HG03342 (cell line): ENCODE measurements around the gene NPAS2.

Experiments used
- ATAC-seq: cut with Tn5 transposase; IDR thresholded peaks from one replicate; pipeline ENCODE4 v1.9.1; 2021; ENCODE audit warnings: mild to moderate bottlenecking, moderate library complexity; ENCODE audit not compliant: unreplicated experiment

The NPAS2 gene

DNA sequence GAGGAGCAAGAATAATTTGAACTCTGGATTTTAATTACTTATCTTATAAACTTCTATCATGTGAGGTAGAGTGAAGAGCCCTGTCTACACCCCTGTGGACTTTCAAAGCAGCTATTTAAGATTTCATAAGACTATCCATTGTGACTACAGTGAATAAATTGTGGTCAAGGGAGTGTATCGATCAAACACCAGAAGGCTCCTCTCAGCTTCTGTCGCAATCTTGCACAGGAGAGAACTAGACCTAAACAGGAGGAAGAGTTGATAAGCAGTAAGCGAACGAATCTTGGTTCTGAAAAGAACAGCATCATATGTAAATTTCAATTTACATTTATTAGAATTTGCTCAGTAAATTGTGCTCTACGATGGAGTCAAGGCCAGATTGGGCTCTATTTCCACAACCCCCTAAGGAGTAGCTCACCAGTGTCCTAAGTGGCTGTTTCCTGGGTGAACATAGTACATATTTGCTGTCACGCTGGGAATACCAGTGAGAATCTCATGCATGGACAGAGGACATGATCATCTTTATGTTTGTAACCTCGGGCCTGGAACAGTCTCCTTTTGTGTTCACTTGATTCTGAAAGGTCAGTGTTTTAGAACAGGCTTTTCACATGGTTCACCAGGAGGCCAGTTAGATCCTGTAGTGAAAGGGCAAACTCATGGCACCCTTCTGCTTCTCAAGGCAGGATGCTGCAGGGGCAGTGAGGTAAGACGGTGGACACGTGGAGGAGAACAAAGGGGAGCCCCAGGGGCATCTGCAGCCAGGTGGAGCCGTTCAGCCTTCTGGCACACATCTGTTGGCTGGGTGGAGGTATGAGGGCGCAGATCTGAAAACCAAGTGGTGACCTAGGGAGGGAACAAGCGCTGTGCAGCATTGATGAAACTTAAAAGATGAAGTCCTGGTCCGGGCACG is 33.3 kb downstream of the NPAS2 start:
- no peak for ATAC-seq

DNA sequence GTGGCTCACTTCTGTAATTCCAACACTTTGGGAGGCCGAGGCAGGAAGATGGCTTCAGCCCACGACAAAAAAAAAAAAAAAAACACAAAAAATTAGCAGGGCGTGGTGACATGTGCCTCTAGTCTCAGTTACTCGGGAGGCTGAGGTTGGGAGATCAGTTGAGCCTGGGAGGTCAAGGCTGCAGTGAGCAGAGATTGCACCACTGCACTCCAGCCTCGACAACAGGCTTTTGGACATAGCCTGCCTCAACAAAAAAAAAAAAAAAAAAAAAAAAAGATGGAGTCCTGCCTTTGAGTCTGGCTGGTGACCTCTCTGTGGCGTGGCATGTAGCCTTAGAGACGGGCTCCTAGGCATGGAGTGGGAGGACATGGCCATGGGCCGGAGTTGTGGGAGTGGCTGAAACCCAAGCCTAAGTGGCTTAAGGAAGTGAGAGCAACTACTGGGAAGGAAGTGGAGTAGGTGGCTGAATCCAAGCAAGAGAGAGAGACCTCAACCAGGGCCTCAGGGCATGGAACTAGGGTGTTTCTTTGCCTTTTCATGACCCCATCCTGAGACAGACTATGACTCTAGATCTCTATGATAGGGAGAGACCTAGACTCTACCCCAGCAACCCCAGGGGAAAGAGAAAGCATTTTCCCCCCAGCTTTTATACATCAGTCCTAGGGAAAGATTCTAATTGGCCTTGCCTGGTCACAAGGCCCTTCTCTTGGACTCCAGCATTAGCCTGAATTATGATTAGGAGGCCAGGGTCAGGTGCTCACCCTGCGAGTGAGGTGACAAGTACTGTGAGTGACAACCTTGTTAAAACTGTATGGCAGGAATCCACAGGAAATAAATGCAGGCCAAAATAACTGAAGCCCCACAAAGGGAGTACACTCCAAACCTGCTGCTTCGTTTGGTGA is 34.2 kb downstream of the NPAS2 start:
- ATAC-seq = no peak

DNA sequence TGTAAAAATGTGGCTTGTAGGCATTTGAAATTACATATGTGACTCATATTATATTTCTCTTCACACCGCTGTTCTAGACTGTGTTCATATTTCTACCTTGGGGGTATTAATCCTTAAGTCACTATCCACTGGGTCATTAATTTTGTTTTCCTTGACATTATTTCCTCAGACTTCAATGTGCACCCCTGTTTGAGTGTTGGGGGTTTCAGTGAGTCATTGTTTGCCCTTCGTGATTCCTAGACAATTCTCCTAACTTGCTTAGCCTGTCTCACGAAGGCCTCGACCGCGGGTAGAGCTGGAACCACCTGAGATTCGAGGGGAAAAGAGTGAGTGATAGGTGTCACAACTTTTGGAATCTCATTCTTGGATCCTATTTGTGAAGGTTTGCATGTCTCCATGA is 35.1 kb downstream of the NPAS2 start:
- no peak for ATAC-seq

DNA sequence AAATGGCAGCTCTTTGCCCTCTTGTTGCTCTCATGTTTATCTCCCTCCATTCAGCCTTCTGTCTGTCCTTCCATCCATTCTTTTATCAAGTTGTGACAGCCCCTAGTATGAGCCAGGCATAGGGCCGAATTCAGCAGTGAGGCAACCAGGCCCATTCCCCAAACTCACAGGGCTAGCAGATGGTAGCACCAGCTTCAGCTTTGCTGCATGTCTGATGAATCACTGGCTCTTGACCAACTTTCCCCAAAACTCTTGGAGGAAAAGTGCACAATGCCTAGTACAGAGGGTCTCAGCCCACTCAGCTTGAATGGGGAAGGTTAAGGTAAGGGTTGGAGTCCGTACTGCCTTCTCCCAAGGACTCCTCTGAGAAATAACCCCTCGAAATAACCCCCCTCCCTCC is 35.7 kb downstream of the NPAS2 start:
- ATAC-seq = no peak

DNA sequence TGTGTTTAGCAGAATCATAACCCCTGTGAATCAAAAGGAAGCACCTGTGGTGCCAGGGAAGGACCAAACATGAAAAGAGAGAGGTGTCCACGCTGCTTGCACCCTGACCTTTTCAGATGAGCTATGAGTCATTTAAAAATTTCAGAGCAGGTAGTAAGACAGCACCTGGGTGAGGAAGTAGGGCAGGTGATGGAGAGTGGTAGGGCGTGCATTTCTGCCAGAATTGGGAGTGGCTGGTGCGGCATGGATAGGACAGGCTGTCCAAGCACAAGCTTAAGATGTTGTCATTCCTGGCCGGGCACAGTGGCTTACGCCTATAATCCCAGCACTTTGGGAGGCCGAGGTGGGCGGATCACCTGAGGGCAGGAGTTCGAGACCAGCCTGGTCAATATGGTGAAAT is 36.8 kb downstream of the NPAS2 start:
- ATAC-seq = no peak

DNA sequence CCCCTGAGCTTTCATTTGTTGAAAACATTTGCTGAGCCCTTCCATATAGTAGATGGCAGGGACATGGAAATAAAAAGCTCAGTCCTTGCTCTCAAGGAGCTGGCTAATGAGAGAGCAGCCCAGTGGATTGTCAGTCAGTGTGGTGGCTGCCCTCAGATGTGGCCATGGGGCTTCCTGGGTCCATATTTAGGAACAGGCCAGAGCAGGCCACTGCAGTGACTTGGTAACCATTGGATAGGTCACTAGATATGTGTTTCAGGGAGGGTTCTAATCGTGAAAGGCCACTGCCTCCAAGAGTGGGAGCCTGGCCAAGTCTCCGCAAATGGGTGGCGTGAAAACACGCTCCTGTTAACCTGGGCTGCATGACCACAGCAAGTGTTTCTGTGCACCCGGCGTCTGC is 37.4 kb downstream of the NPAS2 start:
- ATAC-seq = no peak

DNA sequence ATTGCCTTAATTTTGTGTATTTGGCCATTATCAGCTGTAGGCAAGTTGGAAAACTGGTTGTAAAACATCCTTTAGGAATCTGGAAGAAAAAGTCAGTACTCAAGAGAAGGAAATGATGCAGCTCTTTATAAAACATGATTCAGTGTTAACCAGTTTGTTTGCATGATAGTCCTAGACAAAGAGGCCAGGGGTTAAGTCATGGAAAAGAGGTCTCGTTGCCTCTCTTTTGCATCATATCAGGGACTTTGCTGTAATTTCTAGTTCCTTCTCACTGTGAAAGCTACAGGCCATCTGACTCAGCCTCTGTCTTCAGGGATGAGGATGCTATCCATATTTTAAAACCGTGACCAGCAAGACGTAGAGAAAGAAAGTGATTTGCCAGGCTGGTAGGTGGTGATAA is 38.0 kb downstream of the NPAS2 start:
- no peak for ATAC-seq

DNA sequence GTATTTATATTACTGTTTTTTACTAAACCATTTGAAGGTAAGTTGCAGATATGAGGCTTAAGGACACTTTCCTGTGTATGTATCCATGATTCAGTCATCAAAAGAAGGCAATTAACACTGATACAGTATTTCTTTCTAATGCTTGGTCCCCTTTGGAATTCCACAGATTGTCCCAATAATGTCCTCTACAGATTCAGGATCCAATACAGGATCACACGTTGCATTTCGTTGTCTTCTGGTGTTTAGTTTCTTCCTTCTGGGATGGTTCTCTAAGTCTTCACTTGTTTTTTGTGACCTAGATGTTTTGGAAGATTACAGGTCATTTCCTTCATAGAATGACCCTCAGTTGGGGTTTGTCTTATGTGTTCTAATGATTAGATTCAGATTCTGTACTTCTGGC is 40.0 kb downstream of the NPAS2 start:
- no peak for ATAC-seq

DNA sequence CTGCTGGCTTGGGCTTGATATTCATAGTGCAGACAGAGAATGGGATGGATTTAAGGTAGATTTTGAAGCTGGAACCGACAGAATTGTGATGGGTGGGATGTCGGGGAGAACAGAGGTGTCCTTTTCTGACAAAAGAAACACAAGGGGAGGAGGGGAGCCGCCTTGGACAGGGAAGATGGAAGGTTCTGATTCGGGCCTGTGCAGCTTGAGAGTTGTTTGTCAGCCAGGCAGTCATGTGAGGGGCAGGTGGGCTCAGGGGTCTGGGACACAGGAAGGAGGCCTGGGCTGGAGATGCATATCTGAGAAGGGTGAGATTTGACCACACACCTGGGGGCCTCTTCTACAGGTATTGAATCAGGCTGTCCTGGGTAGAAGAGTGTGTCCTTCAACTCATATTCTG is 41.4 kb downstream of the NPAS2 start:
- ATAC-seq = no peak

DNA sequence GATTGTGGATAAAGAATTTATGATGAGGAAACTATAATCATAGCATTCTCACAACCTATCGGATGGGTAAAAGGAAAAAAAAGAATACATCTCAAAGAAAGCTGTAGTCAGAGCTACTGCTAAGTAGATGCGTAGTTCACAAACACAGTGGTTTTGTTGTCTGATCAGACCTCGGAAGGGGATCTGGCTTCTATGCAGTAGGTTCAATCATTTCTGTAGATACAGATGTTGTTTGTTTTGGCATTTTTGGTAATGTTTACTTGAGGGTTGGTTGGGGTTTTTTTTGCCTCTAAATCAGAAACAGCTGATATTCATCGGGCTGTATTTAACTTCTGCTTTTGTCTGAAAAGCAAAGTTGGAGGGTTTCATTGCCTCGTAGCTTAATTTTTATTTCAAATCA is 42.1 kb downstream of the NPAS2 start:
- no peak for ATAC-seq

DNA sequence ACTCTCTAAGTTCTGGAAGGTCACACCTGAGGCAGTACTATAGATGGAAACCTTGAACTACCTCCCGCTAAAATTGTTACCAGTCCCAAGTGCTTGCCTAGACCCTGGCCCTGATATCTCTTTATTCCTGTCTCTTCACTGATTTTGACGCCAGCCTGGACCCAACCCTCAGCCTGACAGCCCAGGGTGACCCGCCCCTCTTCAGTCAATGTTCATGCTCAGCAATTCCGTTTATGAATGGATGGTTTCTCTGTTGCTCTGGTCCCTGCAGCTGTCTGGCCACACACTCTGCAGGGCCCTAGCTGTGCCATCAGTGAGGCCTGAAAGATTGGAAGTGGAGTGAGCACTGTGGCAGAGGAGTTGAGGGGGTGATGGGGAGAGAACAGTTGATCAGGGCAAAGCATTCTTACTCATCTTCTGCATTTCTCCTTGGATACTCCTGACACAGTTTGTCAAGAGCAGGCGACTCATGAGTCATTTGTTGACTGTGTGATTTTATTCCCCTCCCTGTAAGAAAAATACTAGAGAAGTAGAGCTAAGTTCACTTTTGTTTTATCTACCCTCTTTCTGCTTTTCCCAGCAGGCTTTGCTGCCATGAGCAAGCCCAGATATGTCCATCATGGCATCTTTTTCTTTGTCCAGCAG is 46.0 kb downstream of the NPAS2 start:
- ATAC-seq = no peak

DNA sequence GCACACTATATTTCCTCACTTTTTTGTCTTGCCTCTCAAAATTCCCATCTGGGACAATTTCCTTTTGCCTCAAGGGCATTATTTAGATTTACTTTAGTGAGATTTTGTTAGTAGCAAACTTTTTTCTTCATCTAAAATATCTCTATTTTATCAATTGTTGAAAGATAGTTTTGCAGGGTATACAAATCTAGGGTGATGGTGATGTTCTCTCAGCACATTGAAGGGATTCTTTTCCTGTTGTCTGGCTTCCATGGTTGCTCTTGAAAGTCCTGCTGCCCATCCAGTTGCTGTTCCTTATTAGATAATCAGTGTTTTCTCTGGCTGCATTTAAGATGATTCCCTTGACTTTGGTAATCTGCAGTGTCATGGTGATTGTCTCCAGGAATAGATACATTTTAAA is 48.1 kb downstream of the NPAS2 start:
- ATAC-seq = no peak

DNA sequence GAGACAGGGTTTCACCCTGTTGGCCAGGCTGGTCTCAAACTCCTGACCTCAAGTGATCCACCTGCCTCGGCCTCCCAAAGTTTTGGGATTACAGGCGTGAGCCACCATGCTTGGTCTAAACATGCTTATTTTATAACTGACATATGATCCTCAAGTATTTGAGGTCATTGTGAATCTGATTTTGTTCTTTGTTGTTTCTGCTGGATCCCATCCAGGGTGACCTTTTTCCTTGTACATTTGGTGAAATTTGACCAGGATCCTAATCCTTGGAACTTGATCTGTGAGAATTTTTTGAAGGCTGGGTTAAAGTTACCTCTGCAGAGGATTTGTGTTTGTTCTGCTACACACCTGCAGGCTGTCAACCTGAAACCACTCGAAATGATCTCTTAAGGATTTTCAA is 49.2 kb downstream of the NPAS2 start:
- no peak for ATAC-seq

DNA sequence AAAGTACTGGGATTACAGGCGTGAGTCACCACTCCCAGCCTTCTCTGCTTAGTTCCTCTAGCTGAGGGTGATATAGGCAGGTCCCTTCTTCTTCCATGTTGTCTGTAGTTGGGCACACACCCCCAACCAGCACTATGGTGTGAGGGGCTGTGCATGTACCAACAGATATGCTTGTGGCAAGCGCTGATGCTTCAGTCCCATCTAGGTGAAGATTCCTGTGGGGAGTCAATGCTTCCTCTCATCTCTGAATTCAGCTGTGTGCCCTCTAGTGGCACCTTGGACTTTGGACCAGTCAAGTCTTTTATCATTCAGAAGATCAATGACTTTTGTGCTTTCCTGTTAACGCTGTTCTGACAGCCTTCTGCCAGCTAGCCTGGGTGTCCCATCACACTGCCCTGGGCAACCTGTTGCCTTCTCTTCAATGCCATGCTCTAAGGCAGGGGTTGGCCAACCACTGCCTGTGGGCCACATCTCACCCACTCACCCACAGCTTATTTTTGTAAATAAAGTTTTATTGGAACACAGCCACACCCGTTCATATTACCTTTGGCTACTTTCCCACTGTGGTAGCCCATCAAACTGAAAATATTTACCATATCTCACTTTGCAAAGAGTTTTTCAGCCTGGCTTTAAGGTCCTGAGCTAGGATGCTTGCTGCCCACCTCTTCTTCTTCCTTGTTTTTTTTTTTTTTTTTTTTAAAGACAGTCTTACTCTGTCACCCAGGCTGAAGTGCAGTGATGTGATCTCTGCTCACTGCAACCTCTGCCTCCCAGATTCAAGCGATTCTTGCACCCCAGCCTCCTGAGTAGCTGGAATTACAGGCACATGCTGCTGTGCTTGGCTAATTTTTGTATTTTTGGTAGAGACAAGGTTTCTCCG is 51.0 kb downstream of the NPAS2 start:
- no peak for ATAC-seq

DNA sequence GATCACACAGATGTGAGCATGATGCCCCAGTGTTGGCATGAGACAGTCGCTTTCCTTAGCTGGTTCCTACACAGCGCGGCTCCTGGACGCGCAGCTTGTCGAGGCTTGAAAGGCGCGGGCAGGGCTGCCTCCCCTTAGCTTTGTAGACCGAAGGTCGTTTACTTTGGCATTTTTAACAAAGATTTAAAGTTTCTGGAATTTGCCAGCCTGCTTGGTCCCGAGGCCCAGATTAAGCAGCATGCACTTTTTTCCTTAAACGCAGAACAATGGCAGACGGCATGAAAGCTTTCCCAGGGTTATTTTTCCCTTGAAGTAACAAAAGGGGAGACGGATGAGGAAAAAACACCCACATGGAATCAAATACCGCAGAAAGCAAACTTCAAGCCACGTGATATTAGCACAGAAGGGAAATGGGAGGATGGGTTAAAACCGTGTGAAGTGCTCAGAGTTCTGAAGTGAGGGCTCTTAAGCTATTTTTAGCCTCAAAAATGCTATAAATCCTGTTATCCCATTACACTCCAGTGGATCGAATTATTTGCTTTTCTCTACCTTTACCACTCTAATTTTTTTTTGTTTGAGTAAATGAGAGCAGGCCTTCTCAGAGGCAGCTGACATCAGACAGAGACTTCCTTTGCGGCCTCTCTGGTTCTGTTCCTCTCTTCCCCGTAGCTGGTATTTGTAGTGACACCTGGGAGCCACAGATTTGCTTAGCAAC is 55.7 kb downstream of the NPAS2 start:
- ATAC-seq = no peak

DNA sequence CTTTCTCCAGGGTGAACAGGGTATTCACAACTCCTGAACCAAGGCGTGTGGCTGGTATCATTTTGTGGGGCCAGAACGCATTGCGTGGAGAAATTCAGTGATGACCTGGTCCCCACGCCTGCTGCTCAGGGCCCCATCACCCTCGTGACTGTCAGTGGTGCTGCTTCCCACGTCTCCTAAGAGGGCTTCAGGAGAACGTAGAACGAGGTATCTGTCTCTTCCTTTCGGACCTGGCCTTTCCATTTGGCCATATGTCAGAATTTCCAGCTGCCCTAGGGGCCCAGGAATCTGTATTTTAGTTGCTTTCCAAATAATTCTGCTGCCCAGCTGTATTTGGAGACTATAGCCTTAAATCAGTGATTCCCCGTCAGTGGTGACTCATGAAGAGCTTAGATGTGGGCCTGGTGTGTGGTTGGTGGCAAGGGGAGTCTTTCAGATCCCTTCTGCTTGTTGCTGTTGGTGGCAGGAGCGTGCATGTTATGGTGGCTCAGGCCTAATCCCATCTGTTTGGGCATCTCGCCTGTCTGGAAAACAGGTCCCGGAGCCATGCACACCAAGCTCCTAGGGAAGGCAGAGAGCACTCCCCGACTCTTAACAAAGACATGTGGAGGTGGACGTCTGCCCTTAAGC is 56.4 kb downstream of the NPAS2 start:
- no peak for ATAC-seq

DNA sequence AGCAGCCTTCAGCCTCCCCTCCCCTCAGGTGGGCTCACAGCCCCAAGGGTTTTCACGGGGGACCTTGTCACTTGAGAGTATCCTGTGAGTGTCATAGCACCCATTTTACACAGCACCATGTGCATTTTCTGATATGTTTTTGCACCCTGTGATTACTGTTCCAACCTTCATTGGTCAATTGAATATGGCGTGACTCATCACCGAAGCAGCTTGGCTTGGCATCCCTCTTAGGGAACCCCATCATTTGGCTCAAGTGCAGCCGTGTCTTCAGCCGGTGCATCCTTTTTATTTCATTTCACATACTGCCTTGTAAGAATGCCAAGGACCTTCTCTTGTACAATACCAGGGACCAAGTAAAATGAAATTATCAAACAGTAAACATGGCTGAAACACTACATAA is 57.6 kb downstream of the NPAS2 start:
- no peak for ATAC-seq

DNA sequence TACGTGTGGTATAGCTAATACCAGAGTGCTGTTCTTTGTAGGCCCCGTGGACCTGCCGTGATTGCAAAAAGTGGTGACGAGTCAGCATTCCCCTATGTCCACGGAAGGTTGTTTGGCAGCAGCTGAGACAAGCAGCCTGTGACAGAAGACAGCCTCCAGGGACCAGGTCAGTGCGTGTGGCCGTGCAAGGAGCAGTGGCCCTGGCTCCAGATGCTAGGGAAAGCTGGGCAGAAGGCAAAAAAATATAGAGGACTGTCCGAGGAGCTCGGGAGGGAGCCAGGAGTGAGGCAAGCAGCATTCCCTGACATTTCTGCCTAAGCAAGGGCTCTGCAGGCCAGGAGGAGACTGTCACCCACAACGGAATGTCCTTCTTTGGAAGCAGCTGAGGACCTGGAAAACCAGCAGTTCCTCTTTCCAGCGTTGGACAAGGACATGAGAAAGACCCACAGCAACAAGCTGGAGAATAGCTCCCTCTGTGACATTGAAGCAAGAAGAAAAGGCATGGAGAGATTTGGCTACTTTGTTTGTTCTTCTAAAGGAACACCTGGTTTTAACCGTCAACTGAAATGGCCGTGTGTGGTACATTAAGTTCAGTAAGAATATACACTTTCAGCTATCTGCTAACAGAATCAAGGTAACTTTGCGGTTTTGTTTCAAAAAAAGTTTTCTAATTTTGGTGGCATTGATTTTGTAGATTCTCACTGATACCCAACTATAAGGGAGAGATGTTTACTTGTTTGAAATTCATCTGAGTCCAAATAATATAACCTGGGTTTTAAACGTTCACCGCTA is 58.3 kb downstream of the NPAS2 start:
- ATAC-seq = no peak

DNA sequence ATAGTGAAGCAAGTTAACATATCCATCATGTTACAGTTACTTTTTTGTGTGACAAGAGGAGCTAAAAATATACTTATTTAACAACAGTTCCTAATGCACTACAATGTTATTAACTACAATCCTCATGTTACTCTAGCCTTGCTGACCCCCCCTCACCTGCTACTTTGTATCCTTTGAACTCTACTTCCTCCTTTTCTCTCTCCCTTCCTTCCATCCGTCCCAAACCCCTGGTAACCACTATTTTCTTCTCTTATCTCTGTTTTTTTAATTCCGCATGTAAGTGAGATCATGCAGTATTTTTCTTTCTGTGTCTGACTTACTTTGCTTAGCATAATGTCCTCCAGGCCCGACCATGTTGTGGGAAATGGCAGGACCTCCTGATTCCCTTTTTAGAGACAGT is 59.4 kb downstream of the NPAS2 start:
- ATAC-seq = no peak
